ENCODE measurements around the gene IFIT1B. TPM values are rescaled to one million over a fixed set of nuclear protein-coding genes. Genes with fewer than 3 reads are reported as not detected.

The IFIT1B gene
- total and polyA plus RNA-seq, 2 donors, result 0.07 to 0.38 TPM

DNA sequence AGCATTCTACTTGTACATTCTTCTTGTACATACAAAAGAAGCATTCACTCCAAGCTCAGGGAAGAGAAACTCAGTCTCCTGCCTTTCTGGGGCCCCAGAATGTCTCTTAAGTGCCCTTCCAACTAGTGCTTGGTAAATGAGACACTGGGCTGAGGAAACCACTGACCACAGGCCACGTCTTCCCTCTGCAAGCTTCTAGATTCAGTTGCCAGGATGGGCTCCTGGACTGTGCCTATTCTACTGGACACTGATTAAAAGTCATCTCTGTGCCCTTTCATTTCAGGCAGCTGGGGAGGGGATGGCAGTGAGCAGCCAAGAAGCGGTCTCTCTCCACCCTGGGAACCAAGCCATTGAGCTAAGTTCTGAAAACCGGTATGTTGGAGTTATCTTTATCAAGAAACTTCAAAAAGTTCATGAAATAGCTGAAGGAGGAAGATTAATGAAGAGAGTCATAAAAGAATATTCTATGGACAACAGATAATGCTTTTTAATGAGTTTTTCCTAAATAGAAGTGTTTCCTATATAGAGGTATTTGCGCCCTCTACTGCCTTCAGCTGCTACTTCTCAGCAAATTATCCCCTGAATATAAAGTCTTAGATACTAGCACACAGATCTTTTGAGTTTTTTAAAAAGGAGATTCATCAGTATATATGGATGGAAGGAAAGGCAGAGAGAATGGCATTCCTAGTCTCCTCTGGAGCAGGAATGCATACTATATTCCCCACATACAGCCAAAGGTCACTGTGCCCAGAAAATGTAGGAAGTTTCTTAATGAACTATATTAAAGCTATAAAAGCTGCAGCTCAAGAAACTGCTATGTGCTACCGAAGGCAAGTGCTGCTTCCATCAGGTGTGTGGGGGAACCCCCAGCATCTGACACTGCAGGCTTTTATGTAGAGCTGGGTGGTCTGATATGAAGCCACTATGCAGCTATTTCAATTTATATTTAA, 8.4 kb upstream of the IFIT1B start:
- peak in 1 of 9 donors; percentile 42 for DNase-seq (ENCODE audit: low read depth in 6 of 9, low spot score in 9 of 9)
- H3K4me1 ChIP-seq (ENCODE audit: control insufficient read depth in 2 of 2, insufficient read depth in 2 of 2, low read length in 2 of 2), result peaks cover 0 to 3% of the 10 kb centered on the region in 2 donors
- no peak overlapping the region for H3K27ac ChIP-seq (ENCODE audit: low read depth in 1 of 2, low read length in 1 of 2)
- no peak overlapping the region for H3K4me3 ChIP-seq (ENCODE audit: low read length in 2 of 2)
- 79% methylated on average over 5 of the region's 5 CpGs for WGBS
- H3K36me3 ChIP-seq (ENCODE audit: control insufficient read depth in 2 of 2, insufficient read depth in 2 of 2, low read length in 1 of 2), result no peaks in the 10 kb centered on the region
- no peaks in the 10 kb centered on the region for H3K27me3 ChIP-seq (ENCODE audit: control insufficient read depth in 2 of 2, insufficient read depth in 1 of 2, low read length in 1 of 2)
- no peaks in the 10 kb centered on the region for H3K9me3 ChIP-seq (ENCODE audit: control insufficient read depth in 2 of 2, insufficient read depth in 1 of 2, low read length in 1 of 2)

DNA sequence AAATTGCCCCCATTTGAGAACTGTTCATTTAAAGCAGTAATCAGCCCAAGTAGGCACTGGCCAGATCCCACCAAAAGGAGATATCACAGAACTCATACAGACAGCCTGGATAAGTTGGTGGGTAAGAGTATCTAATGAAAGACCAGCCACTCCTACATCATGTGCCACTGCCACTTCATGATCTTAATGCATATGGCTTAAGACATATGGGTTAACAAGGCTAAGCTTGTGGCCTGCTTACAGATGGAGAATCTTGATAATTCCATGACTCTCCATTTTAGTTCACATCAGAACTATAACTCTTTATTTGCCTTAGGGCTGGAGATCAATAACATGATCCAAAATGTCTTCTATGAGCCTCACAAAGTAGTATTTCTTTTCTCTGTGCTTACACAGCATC, 6.8 kb upstream of the IFIT1B start:
- Histone ChIP-seq H3K4me1 (ENCODE audit: control insufficient read depth in 2 of 2, insufficient read depth in 2 of 2, low read length in 2 of 2) (peaks cover 0 to 6% of the 10 kb centered on the region in 2 donors), H3K27ac (ENCODE audit: low read depth in 1 of 2, low read length in 1 of 2) (no peak overlapping the region), H3K4me3 (ENCODE audit: low read length in 2 of 2) (no peak overlapping the region), H3K27me3 (ENCODE audit: control insufficient read depth in 2 of 2, insufficient read depth in 1 of 2, low read length in 1 of 2) (no peaks in the 10 kb centered on the region), H3K36me3 (ENCODE audit: control insufficient read depth in 2 of 2, insufficient read depth in 2 of 2, low read length in 1 of 2) (no peaks in the 10 kb centered on the region), H3K9me3 (ENCODE audit: control insufficient read depth in 2 of 2, insufficient read depth in 1 of 2, low read length in 1 of 2) (no peaks in the 10 kb centered on the region)
- DNase-seq (ENCODE audit: low read depth in 6 of 9, low spot score in 9 of 9), result no peak

DNA sequence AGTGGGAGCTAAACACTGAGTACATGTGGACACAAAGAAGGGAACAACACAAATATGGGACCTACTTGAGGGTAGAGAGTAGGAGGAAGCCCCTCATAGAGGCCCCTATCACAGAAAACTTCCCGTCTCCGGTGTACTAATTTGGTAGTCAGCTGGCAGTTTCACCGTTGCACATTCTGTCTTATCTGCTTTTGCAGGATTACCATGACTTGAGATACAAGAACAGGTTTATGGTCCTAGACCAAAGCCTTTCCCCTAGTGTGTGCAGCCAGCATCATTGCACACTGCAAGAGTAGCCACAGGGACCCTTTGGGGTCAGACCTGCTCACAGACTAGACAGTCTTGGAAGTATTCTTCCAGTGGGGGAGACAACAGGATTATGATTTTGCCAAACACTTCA, 5.9 kb upstream of the IFIT1B start:
- DNase-seq (ENCODE audit: low read depth in 6 of 9, low spot score in 9 of 9), result no peak
- Histone ChIP-seq H3K36me3 (ENCODE audit: control insufficient read depth in 2 of 2, insufficient read depth in 2 of 2, low read length in 1 of 2) (no peaks in the 10 kb centered on the region), H3K27ac (ENCODE audit: low read depth in 1 of 2, low read length in 1 of 2) (no peak overlapping the region), H3K4me1 (ENCODE audit: control insufficient read depth in 2 of 2, insufficient read depth in 2 of 2, low read length in 2 of 2) (peaks cover 0 to 6% of the 10 kb centered on the region in 2 donors), H3K4me3 (ENCODE audit: low read length in 2 of 2) (no peak overlapping the region), H3K9me3 (ENCODE audit: control insufficient read depth in 2 of 2, insufficient read depth in 1 of 2, low read length in 1 of 2) (no peaks in the 10 kb centered on the region), H3K27me3 (ENCODE audit: control insufficient read depth in 2 of 2, insufficient read depth in 1 of 2, low read length in 1 of 2) (no peaks in the 10 kb centered on the region)
- WGBS, result 67% methylated on average over 3 of the region's 3 CpGs

DNA sequence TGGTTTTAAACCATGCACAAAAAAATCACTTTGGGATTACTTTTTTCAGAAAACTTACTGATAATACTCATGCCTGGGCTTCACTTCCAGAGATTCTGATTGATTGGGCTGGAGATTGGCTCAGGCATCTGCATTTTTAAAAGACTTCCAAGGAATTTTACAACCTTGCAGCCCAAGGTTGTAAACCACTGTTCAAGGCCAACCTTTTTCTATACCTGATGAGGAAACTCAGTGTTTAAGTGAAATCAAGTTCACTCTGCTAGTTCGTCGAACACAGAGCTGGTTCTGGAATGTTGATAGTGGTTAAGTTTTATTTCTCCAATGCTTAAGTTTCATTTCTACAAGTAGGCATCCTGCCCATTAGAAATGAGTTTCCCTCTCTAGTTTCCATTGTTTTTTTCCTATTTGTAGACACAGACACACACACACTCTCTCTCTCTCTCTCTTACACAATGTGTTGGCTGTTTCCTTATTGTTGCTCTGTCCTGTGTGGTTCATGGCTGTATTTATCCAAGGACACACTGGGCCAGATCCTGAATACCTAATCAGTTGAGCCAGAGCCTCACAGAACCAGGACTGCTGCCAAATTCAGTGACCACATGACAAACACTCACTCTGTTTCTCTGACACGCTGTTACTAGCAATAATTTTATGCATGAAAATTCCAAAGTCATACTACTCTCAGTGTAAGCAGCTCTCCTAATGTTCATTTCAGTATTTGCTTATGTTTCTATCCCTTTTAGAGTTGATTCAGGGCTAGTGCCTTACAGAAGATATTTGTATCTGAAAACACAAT, 3.7 kb upstream of the IFIT1B start:
- Histone ChIP-seq H3K4me1 (ENCODE audit: control insufficient read depth in 2 of 2, insufficient read depth in 2 of 2, low read length in 2 of 2) (peaks cover 0 to 5% of the 10 kb centered on the region in 2 donors), H3K27ac (ENCODE audit: low read depth in 1 of 2, low read length in 1 of 2) (peak overlapping the region; percentile 5 to 47), H3K36me3 (ENCODE audit: control insufficient read depth in 2 of 2, insufficient read depth in 2 of 2, low read length in 1 of 2) (no peaks in the 10 kb centered on the region), H3K27me3 (ENCODE audit: control insufficient read depth in 2 of 2, insufficient read depth in 1 of 2, low read length in 1 of 2) (no peaks in the 10 kb centered on the region), H3K4me3 (ENCODE audit: low read length in 2 of 2) (no peak overlapping the region), H3K9me3 (ENCODE audit: control insufficient read depth in 2 of 2, insufficient read depth in 1 of 2, low read length in 1 of 2) (no peaks in the 10 kb centered on the region)
- no peak for DNase-seq (ENCODE audit: low read depth in 6 of 9, low spot score in 9 of 9)
- WGBS, result 89% methylated on average over 3 of the region's 3 CpGs

DNA sequence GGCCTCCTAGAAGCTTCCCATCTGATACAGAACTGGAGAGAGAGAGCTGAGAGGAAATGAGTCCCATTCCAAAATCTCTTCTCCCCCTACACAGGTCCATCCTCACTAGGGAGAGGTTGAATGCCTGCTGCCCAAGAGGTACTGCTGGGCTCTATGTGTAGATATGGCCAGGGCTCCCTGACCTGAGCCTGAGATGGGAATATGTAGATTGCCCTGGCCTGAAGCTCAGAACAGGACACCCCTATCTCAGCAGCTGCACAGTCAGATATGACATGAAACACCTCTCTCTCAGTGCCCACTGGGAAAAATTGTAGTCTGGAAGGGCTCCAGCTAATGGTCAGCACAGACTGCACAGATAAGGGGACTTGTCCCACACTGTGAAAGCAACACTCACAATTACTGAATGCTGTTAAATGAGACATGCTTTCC, 3.1 kb upstream of the IFIT1B start:
- Histone ChIP-seq H3K4me3 (ENCODE audit: low read length in 2 of 2) (no peak overlapping the region), H3K36me3 (ENCODE audit: control insufficient read depth in 2 of 2, insufficient read depth in 2 of 2, low read length in 1 of 2) (no peaks in the 10 kb centered on the region), H3K27me3 (ENCODE audit: control insufficient read depth in 2 of 2, insufficient read depth in 1 of 2, low read length in 1 of 2) (no peaks in the 10 kb centered on the region), H3K4me1 (ENCODE audit: control insufficient read depth in 2 of 2, insufficient read depth in 2 of 2, low read length in 2 of 2) (peaks cover 0 to 3% of the 10 kb centered on the region in 2 donors), H3K27ac (ENCODE audit: low read depth in 1 of 2, low read length in 1 of 2) (peak overlapping the region in 1 of 2 donors; percentile 47), H3K9me3 (ENCODE audit: control insufficient read depth in 2 of 2, insufficient read depth in 1 of 2, low read length in 1 of 2) (no peaks in the 10 kb centered on the region)
- no peak for DNase-seq (ENCODE audit: low read depth in 6 of 9, low spot score in 9 of 9)

DNA sequence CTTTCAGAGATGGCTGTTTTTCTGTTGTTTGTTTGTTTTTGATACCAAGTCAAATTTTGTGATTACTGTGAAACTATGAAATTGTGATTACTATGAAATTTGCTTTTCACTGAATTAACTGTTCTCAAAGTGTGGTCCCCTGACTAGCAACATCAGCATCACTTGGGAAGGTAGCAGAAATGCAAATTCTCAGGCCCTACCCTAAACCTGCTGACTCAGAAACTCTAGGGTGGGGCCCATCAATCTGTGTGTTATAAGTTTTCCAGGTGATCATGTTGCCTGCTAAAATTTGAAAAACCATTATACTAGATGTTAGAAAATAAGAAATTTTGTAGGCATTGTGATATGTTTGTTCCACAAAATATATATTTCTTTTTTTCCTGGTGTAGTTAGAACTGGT, 1.2 kb downstream of the IFIT1B start:
- no peak for DNase-seq (ENCODE audit: low read depth in 6 of 9, low spot score in 9 of 9)
- Histone ChIP-seq H3K4me1 (ENCODE audit: control insufficient read depth in 2 of 2, insufficient read depth in 2 of 2, low read length in 2 of 2) (peaks cover 0 to 3% of the 10 kb centered on the region in 2 donors), H3K36me3 (ENCODE audit: control insufficient read depth in 2 of 2, insufficient read depth in 2 of 2, low read length in 1 of 2) (no peaks in the 10 kb centered on the region), H3K4me3 (ENCODE audit: low read length in 2 of 2) (no peak overlapping the region), H3K9me3 (ENCODE audit: control insufficient read depth in 2 of 2, insufficient read depth in 1 of 2, low read length in 1 of 2) (no peaks in the 10 kb centered on the region), H3K27me3 (ENCODE audit: control insufficient read depth in 2 of 2, insufficient read depth in 1 of 2, low read length in 1 of 2) (no peaks in the 10 kb centered on the region), H3K27ac (ENCODE audit: low read depth in 1 of 2, low read length in 1 of 2) (no peak overlapping the region)

DNA sequence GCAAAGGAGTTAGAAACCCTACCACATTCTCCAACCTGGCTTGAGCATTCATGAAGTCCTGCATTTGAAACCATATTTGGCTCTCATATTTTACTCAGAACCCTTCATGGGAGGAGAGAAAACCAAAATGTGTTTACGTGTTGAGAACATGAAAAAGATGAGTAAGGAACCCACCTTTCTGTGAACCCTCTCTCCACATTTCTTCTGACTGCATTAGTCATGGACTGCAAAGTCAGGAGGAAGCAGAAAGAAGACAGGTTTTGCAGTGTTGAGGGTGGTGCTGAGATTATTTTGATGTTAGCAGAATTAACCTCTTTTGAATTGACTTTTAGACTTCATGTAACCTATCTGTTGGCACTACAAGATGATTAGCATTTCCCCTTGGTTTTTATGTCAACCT, 4.9 kb downstream of the IFIT1B start:
- Histone ChIP-seq H3K4me1 (ENCODE audit: control insufficient read depth in 2 of 2, insufficient read depth in 2 of 2, low read length in 2 of 2) (no peaks in the 10 kb centered on the region), H3K4me3 (ENCODE audit: low read length in 2 of 2) (no peak overlapping the region), H3K9me3 (ENCODE audit: control insufficient read depth in 2 of 2, insufficient read depth in 1 of 2, low read length in 1 of 2) (no peaks in the 10 kb centered on the region), H3K36me3 (ENCODE audit: control insufficient read depth in 2 of 2, insufficient read depth in 2 of 2, low read length in 1 of 2) (no peaks in the 10 kb centered on the region), H3K27ac (ENCODE audit: low read depth in 1 of 2, low read length in 1 of 2) (no peak overlapping the region), H3K27me3 (ENCODE audit: control insufficient read depth in 2 of 2, insufficient read depth in 1 of 2, low read length in 1 of 2) (no peaks in the 10 kb centered on the region)
- no peak for DNase-seq (ENCODE audit: low read depth in 6 of 9, low spot score in 9 of 9)
- WGBS, result 99% methylated on average over 1 of the region's 1 CpG

DNA sequence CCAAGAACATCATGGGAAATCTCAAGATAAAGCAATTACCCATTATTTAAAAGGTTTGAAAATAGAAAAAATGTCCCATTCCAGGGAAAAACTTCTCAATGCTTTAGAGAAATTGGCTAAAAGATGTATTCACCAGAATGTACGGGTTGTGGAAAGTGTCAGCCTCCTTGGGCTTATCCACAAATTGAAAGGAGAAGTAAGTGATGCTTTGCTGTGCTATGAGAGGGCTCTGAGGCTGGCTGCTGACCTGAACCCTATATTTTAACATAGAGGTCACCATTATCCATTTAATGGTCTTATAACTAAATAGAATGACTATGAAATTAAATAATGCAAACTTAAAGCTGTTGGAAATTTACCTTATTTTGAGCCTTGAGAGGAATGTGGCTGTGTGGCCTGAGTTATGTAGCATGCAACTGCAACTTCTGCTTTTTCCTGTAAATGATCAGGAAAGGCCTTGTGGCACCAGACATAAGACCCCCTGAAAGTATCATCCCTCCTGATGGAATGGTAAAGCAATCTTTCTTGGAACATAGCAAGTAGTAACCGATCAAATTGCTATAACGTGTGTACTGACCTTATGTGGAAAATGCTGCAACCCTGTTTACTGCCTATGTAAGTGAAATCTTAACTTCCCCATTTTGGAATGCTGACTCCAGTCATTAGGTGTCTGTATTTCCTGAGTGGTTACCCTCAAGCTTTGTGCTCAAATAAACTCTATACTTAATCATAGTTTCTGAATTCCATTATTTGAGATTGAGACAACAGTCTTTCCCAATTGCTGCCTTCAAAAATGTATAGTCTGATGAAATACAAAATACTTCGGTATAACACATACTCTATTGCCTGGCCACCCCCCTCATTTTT, 6.9 kb downstream of the IFIT1B start:
- H3K27ac ChIP-seq (ENCODE audit: low read depth in 1 of 2, low read length in 1 of 2), result no peak overlapping the region
- WGBS, result 17% methylated on average over 4 of the region's 4 CpGs
- DNase-seq (ENCODE audit: low read depth in 6 of 9, low spot score in 9 of 9), result no peak
- H3K36me3 ChIP-seq (ENCODE audit: control insufficient read depth in 2 of 2, insufficient read depth in 2 of 2, low read length in 1 of 2), result no peaks in the 10 kb centered on the region
- no peaks in the 10 kb centered on the region for H3K9me3 ChIP-seq (ENCODE audit: control insufficient read depth in 2 of 2, insufficient read depth in 1 of 2, low read length in 1 of 2)
- H3K4me3 ChIP-seq (ENCODE audit: low read length in 2 of 2), result no peak overlapping the region
- no peaks in the 10 kb centered on the region for H3K27me3 ChIP-seq (ENCODE audit: control insufficient read depth in 2 of 2, insufficient read depth in 1 of 2, low read length in 1 of 2)
- no peaks in the 10 kb centered on the region for H3K4me1 ChIP-seq (ENCODE audit: control insufficient read depth in 2 of 2, insufficient read depth in 2 of 2, low read length in 2 of 2)
